D341Med (cell line): ENCODE measurements around the gene PLPPR5.

Source experiments
- DNase-seq: peaks from one replicate; pipeline ENCODE4 v3.0.0; 2012; ENCODE audit warnings: low spot score

PLPPR5 gene

GRCh38 chr1:98849969-98850636, 154.6 kb downstream of the PLPPR5 start:
- DNase-seq, result no peak

GRCh38 chr1:98842241-98842640, 162.4 kb downstream of the PLPPR5 start:
- no peak for DNase-seq
